Thyroid gland (tissue), 4 donors: ENCODE data around the gene ABCA10.

Experiments
- CTCF ChIP-seq, 6 experiments: fragments of 200-600 bp in 3 of 6; fragments of 450-650 bp in 3 of 6; sonication (generic) in 3 of 6; IDR thresholded peaks; one replicate each; pipeline ENCODE4 v1.5.1; 2016 to 2019; ENCODE audit warnings: antibody characterized with exemption in 6 of 6, mild to moderate bottlenecking in 2 of 6, inconsistent platforms in 1 of 6, moderate library complexity in 1 of 6
- POLR2A ChIP-seq, 2 donors: fragments of 450-650 bp; IDR thresholded peaks; one replicate each; pipeline ENCODE4 v1.6.1; 2017; ENCODE audit warnings: antibody characterized with exemption in 2 of 2, mild to moderate bottlenecking in 2 of 2, moderate library complexity in 1 of 2

GRCh38 chr17:69268543-69269014, 40.0 kb upstream of the ABCA10 start:
- no peak for TF ChIP-seq CTCF (IDR thresholded peaks at IDR 0.05)
- no peak for TF ChIP-seq POLR2A (IDR thresholded peaks at IDR 0.05)
